Erythroblast (primary cell): Measurements from ENCODE around the gene PRDM8.

Source experiments
- GATA1 ChIP-seq: IDR thresholded peaks from 2 replicates; pipeline ENCODE4 v1.6.1; 2011; ENCODE audit warnings: low read depth, mild to moderate bottlenecking, control low read depth, low read length, moderate library complexity
- POLR2A ChIP-seq: IDR thresholded peaks from 2 replicates; pipeline ENCODE4 v1.6.1; 2011; ENCODE audit warnings: mild to moderate bottlenecking, low read length

- TF ChIP-seq POLR2A (no peak), GATA1 (no peak)
Observed at GRCh38 chr4:80173841-80174240, 23.5 kb upstream of the PRDM8 start.
